H1 (cell line): ENCODE data around the gene ZNF143. TPM values are rescaled to one million over a fixed set of nuclear protein-coding genes. Genes with fewer than 3 reads are reported as not detected.
A peak's percentile ranks its signal among the peaks of the same experiment; 100 is the strongest.

Source experiments
- CTCF ChIA-PET: fragments of 300-600 bp; sonication (Branson Sonifier 250); formaldehyde crosslinking; loops from one replicate; lab custom pipeline; 2021; ENCODE audit not compliant: partially characterized antibody; lab: Charles Lee
- POLR2A ChIA-PET: fragments of 300-600 bp; sonication (Branson Sonifier 250); formaldehyde crosslinking; loops from one replicate; lab custom pipeline; 2021; ENCODE audit warnings: inconsistent platforms; ENCODE audit not compliant: partially characterized antibody; lab: Charles Lee
- DNase-seq, 2 experiments: peaks; one replicate each; pipeline versions ENCODE4 v3.0.0 to v3.0.0-alpha.2; 2010 to 2022; ENCODE audit warnings: low spot score in 2 of 2, low read depth in 1 of 2, mixed read lengths in 1 of 2
- FAIRE-seq: peaks from 2 replicates; lab custom pipeline; 2011; peaks lifted over from hg19 to GRCh38; lab: Jason Lieb, UNC
- H2AFZ ChIP-seq: 2 replicates; pipeline ENCODE4 v1.8.1; 2012; ENCODE audit warnings: low read length, inconsistent platforms
- H2AK5ac ChIP-seq: 2 replicates; pipeline ENCODE4 v1.6.1; 2013; ENCODE audit warnings: low read depth, low read length
- H2BK120ac ChIP-seq: replicated peaks from 2 replicates; pipeline ENCODE3; 2013; ENCODE audit warnings: low read depth, low read length, inconsistent platforms
- H2BK12ac ChIP-seq: 2 replicates; pipeline ENCODE4 v1.6.1; 2013; ENCODE audit warnings: low read depth, low read length
- H2BK15ac ChIP-seq: 2 replicates; pipeline ENCODE4 v1.6.1; 2013; ENCODE audit warnings: low read length
- H2BK20ac ChIP-seq: 2 replicates; pipeline ENCODE4 v1.6.1; 2013; ENCODE audit warnings: low read length
- H2BK5ac ChIP-seq: 2 replicates; pipeline ENCODE4 v1.6.1; 2013; ENCODE audit warnings: low read depth, low read length
- H3K14ac ChIP-seq: 2 replicates; pipeline ENCODE4 v1.6.1; 2013; ENCODE audit warnings: inconsistent platforms; ENCODE audit not compliant: insufficient read length
- H3K18ac ChIP-seq: 2 replicates; pipeline ENCODE4 v1.6.1; 2013; ENCODE audit warnings: low read length; ENCODE audit errors: extremely low read depth
- H3K23ac ChIP-seq: 2 replicates; pipeline ENCODE4 v1.6.1; 2013; ENCODE audit warnings: inconsistent platforms; ENCODE audit not compliant: insufficient read length
- H3K23me2 ChIP-seq: 2 replicates; pipeline ENCODE4 v1.6.1; 2013; ENCODE audit warnings: low read depth, low read length
- H3K27ac ChIP-seq: 2 replicates; pipeline ENCODE4 v1.6.1; 2011; ENCODE audit warnings: low read depth, low read length, inconsistent platforms
- H3K27me3 ChIP-seq, 4 experiments: replicated peaks in 1 of 4; 1 replicate in 1 of 4; 2 replicates in 3 of 4; pipeline versions ENCODE4 v1.6.1 to v1.8.1; 2011 to 2013; ENCODE audit warnings: low read length in 3 of 4, mild to moderate bottlenecking in 3 of 4, inconsistent platforms in 2 of 4, mixed read lengths in 2 of 4, moderate library complexity in 1 of 4; ENCODE audit not compliant: control insufficient read depth in 3 of 4, insufficient read depth in 3 of 4; ENCODE audit errors: extremely low read depth in 1 of 4
- H3K36me3 ChIP-seq, 4 experiments: 2 replicates each; pipeline versions ENCODE4 v1.6.1 to v1.8.1; 2011 to 2013; ENCODE audit warnings: mild to moderate bottlenecking in 4 of 4, low read length in 3 of 4, moderate library complexity in 2 of 4, control low read depth in 1 of 4, inconsistent platforms in 1 of 4; ENCODE audit not compliant: insufficient read depth in 4 of 4, control insufficient read depth in 2 of 4
- H3K4ac ChIP-seq: replicated peaks from 2 replicates; pipeline ENCODE3; 2013; ENCODE audit warnings: low read length, low read depth, mixed read lengths, inconsistent platforms; ENCODE audit not compliant: insufficient read length
- H3K4me1 ChIP-seq, 4 experiments: replicated peaks in 1 of 4; 1 replicate in 1 of 4; 2 replicates in 3 of 4; pipeline versions ENCODE4 v1.6.1 to v1.8.1; 2011 to 2013; ENCODE audit warnings: low read length in 3 of 4, inconsistent platforms in 2 of 4, mixed read lengths in 1 of 4; ENCODE audit not compliant: insufficient read depth in 4 of 4, control insufficient read depth in 3 of 4
- H3K4me2 ChIP-seq, 2 experiments: 2 replicates each; pipeline versions ENCODE4 v1.6.1 to v1.8.1; 2011 to 2013; ENCODE audit warnings: low read depth in 2 of 2, low read length in 2 of 2, control low read depth in 1 of 2, inconsistent platforms in 1 of 2, mild to moderate bottlenecking in 1 of 2; ENCODE audit not compliant: insufficient read depth in 1 of 2
- H3K4me3 ChIP-seq, 4 experiments: fragments of 200-600, 300-600 bp in 1 of 4; sonication (generic), shearing (Covaris generic), sonication (Bioruptor Twin) in 1 of 4; 2 replicates each; pipeline versions ENCODE4 v1.5.1 to v1.8.1; 2011 to 2016; ENCODE audit warnings: low read length in 4 of 4, low read depth in 3 of 4, control low read depth in 2 of 4, inconsistent platforms in 2 of 4, mild to moderate bottlenecking in 2 of 4, mixed read lengths in 1 of 4, moderate library complexity in 1 of 4; ENCODE audit not compliant: insufficient read depth in 2 of 4; ENCODE audit errors: extremely low read depth in 1 of 4
- H3K56ac ChIP-seq: replicated peaks from 2 replicates; pipeline ENCODE3; 2013; ENCODE audit warnings: low read depth, mild to moderate bottlenecking, mixed read lengths, low read length, inconsistent platforms; ENCODE audit not compliant: insufficient read length
- H3K79me1 ChIP-seq: 2 replicates; pipeline ENCODE4 v1.6.1; 2013; ENCODE audit warnings: low read depth, low read length, control low read depth
- H3K79me2 ChIP-seq, 2 experiments: 2 replicates each; pipeline versions ENCODE4 v1.6.1 to v1.8.1; 2012 to 2013; ENCODE audit warnings: low read length in 2 of 2, mild to moderate bottlenecking in 2 of 2, inconsistent platforms in 1 of 2; ENCODE audit not compliant: insufficient read depth in 2 of 2, control insufficient read depth in 1 of 2
- H3K9ac ChIP-seq, 4 experiments: replicated peaks in 1 of 4; 1 replicate in 1 of 4; 2 replicates in 3 of 4; pipeline versions ENCODE4 v1.6.1 to v1.8.1; 2011 to 2013; ENCODE audit warnings: low read depth in 3 of 4, low read length in 3 of 4, control low read depth in 2 of 4, mild to moderate bottlenecking in 2 of 4, moderate library complexity in 2 of 4, inconsistent platforms in 1 of 4; ENCODE audit errors: extremely low read depth in 1 of 4
- H3K9me3 ChIP-seq, 2 experiments: 2 replicates each; pipeline versions ENCODE4 v1.6.1 to v1.8.1; 2012 to 2013; ENCODE audit warnings: mild to moderate bottlenecking in 2 of 2, moderate library complexity in 2 of 2, control low read depth in 1 of 2, inconsistent platforms in 1 of 2, low read depth in 1 of 2, low read length in 1 of 2, mixed read lengths in 1 of 2; ENCODE audit not compliant: insufficient read depth in 2 of 2
- H4K20me1 ChIP-seq, 2 experiments: replicated peaks in 1 of 2; 2 replicates each; pipeline versions ENCODE3 to v1.8.1; 2011 to 2013; ENCODE audit warnings: inconsistent platforms in 2 of 2, low read length in 2 of 2, mild to moderate bottlenecking in 1 of 2; ENCODE audit not compliant: insufficient read depth in 2 of 2, control insufficient read depth in 1 of 2
- H4K5ac ChIP-seq: 2 replicates; pipeline ENCODE4 v1.6.1; 2013; ENCODE audit warnings: low read length, low read depth, mixed read lengths, inconsistent platforms; ENCODE audit not compliant: insufficient read length
- H4K8ac ChIP-seq: 2 replicates; pipeline ENCODE4 v1.8.0; 2013; ENCODE audit warnings: mild to moderate bottlenecking, moderate library complexity, low read length, inconsistent platforms; ENCODE audit not compliant: insufficient read depth; ENCODE audit errors: extremely low read depth
- H4K91ac ChIP-seq: replicated peaks from 2 replicates; pipeline ENCODE3; 2013; ENCODE audit warnings: low read length, mixed read lengths, inconsistent platforms; ENCODE audit not compliant: insufficient read length
- BACH1 ChIP-seq: IDR thresholded peaks from 2 replicates; pipeline ENCODE4 v1.6.1; 2012; ENCODE audit warnings: low read length, improper control_type of control experiment
- CHD2 ChIP-seq: IDR thresholded peaks from 2 replicates; pipeline ENCODE4 v1.6.1; 2012; ENCODE audit warnings: low read length, improper control_type of control experiment
- CREB1 ChIP-seq: IDR thresholded peaks from 2 replicates; pipeline ENCODE4 v1.6.1; 2012; ENCODE audit warnings: inconsistent platforms
- CTBP2 ChIP-seq: IDR thresholded peaks from 2 replicates; pipeline ENCODE4 v1.7.0; 2011; ENCODE audit warnings: borderline replicate concordance, mild to moderate bottlenecking, moderate library complexity, mixed read lengths, low read length; ENCODE audit not compliant: insufficient read depth, insufficient read length
- FOSL1 ChIP-seq: IDR thresholded peaks from 2 replicates; pipeline ENCODE4 v1.6.1; 2011; ENCODE audit warnings: mild to moderate bottlenecking, low read depth, low read length, moderate library complexity; ENCODE audit not compliant: insufficient read depth
- GABPA ChIP-seq: IDR thresholded peaks from 2 replicates; pipeline ENCODE4 v1.6.1; 2011; ENCODE audit warnings: mild to moderate bottlenecking, low read length, moderate library complexity, borderline replicate concordance; ENCODE audit not compliant: insufficient read depth
- HDAC2 ChIP-seq, 2 experiments: fragments of 300-600 bp in 1 of 2; sonication (generic) in 1 of 2; IDR thresholded peaks; 2 replicates each; pipeline ENCODE4 v1.6.1; 2011 to 2012; ENCODE audit warnings: low read depth in 2 of 2, low read length in 2 of 2, mild to moderate bottlenecking in 2 of 2, moderate library complexity in 2 of 2, borderline replicate concordance in 1 of 2, inconsistent platforms in 1 of 2
- NANOG ChIP-seq: IDR thresholded peaks from 2 replicates; pipeline ENCODE4 v1.6.1; 2011; ENCODE audit warnings: low read length, low read depth, mild to moderate bottlenecking, inconsistent platforms; ENCODE audit not compliant: insufficient read depth, poor library complexity, severe bottlenecking
- SIN3A ChIP-seq, 2 experiments: IDR thresholded peaks in 1 of 2; conservative IDR thresholded peaks in 1 of 2; 2 replicates each; pipeline ENCODE4 v1.6.1; 2011 to 2012; ENCODE audit warnings: low read length in 2 of 2, improper control_type of control experiment in 1 of 2, low read depth in 1 of 2, mild to moderate bottlenecking in 1 of 2
- SIX5 ChIP-seq: IDR thresholded peaks from 2 replicates; pipeline ENCODE4 v1.6.1; 2011; ENCODE audit warnings: mild to moderate bottlenecking, low read depth, low read length
- TAF1 ChIP-seq: IDR thresholded peaks from 2 replicates; pipeline ENCODE4 v1.6.1; 2011; ENCODE audit warnings: mild to moderate bottlenecking, low read depth, low read length
- TCF12 ChIP-seq: IDR thresholded peaks from 2 replicates; pipeline ENCODE4 v1.6.1; 2011; ENCODE audit warnings: low read depth, mild to moderate bottlenecking, low read length
- TEAD4 ChIP-seq: IDR thresholded peaks from 2 replicates; pipeline ENCODE4 v1.6.1; 2012; ENCODE audit warnings: low read depth, low read length, inconsistent platforms, mixed read lengths
- WGBS, 2 experiments: shearing (Covaris generic) in 1 of 2; methylation state at CpG; one replicate each; pipeline versions ENCODE4 v1.1.6 to v1.1.7; 2013 to 2015; ENCODE audit warnings: low lambda C conversion rate in 2 of 2, mixed read lengths in 2 of 2, inconsistent platforms in 1 of 2, low coverage in 1 of 2, missing lambda C conversion rate in 1 of 2; ENCODE audit not compliant: insufficient replicate concordance in 2 of 2, insufficient coverage in 1 of 2, insufficient read length in 1 of 2; ENCODE audit errors: extremely low coverage in 1 of 2, missing lambda C conversion rate in 1 of 2; 5-methylcytosine and 5-hydroxymethylcytosine counted together
- polyA plus RNA-seq, 7 experiments: library from polyadenylated mRNA; depleted of rRNA in 3 of 7; stranded (reverse) in 5 of 7; unstranded in 2 of 7; fragments of >200 nt in 5 of 7; fragments of 200-250 nt in 2 of 7; gene quantifications; 1 replicate in 5 of 7; 2 replicates in 1 of 7; 4 replicates in 1 of 7; pipeline versions ENCODE4 v1.2.1 to v1.2.3, GENCODE V29; 2011 to 2013; ENCODE audit warnings: missing spikeins in 2 of 7, mixed read lengths in 2 of 7
- total RNA-seq: library from RNA; stranded (reverse); fragmentation: NEBNext Ultra II Directional; extraction: Animal tissue kit (Norgen Biotek cat#: 25700); gene quantifications from 2 replicates; pipeline ENCODE4 v1.2.1, GENCODE V29; 2021
- TF ChIP-seq, protein P1 (sequence below): IDR thresholded peaks from 2 replicates; pipeline ENCODE4 v1.6.1; 2011; ENCODE audit warnings: low read depth, mild to moderate bottlenecking, low read length; ENCODE audit not compliant: insufficient read depth

ZNF143 gene
- total and polyA plus RNA-seq, 2 of the 8 experiments (the other 6 are each of a cell fraction or from before 2014, with no cell fraction given) = 43.0 to 69.2 TPM

DNA sequence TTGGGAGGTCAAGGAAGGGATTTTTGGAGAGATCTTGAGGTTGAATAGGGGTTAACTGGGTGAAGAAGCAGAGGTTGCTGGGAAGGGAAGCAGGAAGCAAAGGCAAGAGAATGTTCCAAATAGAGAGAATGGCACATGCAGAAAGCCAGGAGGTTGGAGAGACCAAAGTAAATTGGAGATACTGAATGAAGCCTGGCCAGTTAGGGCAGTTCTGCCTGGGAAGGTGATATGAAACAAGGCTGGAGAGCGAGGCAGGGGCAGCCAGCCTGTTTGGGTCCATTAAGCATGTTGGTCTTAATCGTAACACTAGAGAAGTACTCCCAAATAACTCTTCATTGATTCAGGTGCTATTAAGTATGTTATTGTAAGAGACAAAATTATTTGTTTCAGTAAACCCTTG lies 48.2 kb downstream of the ZNF143 start:
- Histone ChIP-seq H2BK120ac (no peak overlapping the region), H4K5ac (no peak overlapping the region), H2AFZ (no peak overlapping the region), H3K4ac (no peak overlapping the region), H3K27ac (no peak overlapping the region), H3K27me3 (no peaks in the 10 kb centered on the region), H2AK5ac (no peak overlapping the region), H2BK20ac (no peak overlapping the region), H3K14ac (no peak overlapping the region), H4K91ac (peak overlapping the region; percentile 5), H2BK5ac (no peak overlapping the region), H3K56ac (no peak overlapping the region), H3K79me2 (no peaks in the 10 kb centered on the region), H3K4me2 (no peak overlapping the region), H3K18ac (no peak overlapping the region), H2BK15ac (no peak overlapping the region), H4K8ac (no peak overlapping the region), H3K79me1 (no peaks in the 10 kb centered on the region), H4K20me1 (no peaks in the 10 kb centered on the region), H3K36me3 (peaks cover 8 to 33% (median 19%) of the 10 kb centered on the region in 4 experiments), H3K4me3 (no peak overlapping the region), H2BK12ac (no peak overlapping the region), H3K9ac (no peak overlapping the region), H3K23ac (no peak overlapping the region), H3K23me2 (no peaks in the 10 kb centered on the region), H3K4me1 (peaks cover 0 to 6% (median 3%) of the 10 kb centered on the region in 4 experiments; a peak in 5 of 7 replicates), H3K9me3 (no peaks in the 10 kb centered on the region)
- POLR2A ChIA-PET = no interaction called here
- DNase-seq (no peak), FAIRE-seq (no peak)
- WGBS, 2 experiments = 92% methylated on average over 2 of the region's 2 CpGs; no CpG with 5 or more reads in 1 of the 2 experiments
- CTCF ChIA-PET = no interaction called here
- TF ChIP-seq, protein P1, sequence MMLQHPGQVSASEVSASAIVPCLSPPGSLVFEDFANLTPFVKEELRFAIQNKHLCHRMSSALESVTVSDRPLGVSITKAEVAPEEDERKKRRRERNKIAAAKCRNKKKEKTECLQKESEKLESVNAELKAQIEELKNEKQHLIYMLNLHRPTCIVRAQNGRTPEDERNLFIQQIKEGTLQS = no peak
- no peak for TF ChIP-seq FOSL1
- TF ChIP-seq SIX5 = no peak
- TF ChIP-seq GABPA = no peak
- no peak for TF ChIP-seq TCF12
- no peak for TF ChIP-seq TAF1
- no peak for TF ChIP-seq SIN3A (conservative IDR thresholded peaks at IDR 0.05 in 1 of 2, IDR thresholded peaks at IDR 0.05 in 1 of 2; ENCODE audit: low read depth in 1 of 2, low read length in 2 of 2)
- no peak for TF ChIP-seq HDAC2 (IDR thresholded peaks at IDR 0.05; ENCODE audit: borderline replicate concordance in 1 of 2, low read depth in 2 of 2, low read length in 2 of 2)
- no peak for TF ChIP-seq BACH1
- TF ChIP-seq TEAD4 = no peak
- no peak for TF ChIP-seq CTBP2
- TF ChIP-seq CHD2 = no peak
- TF ChIP-seq NANOG = no peak
- no peak for TF ChIP-seq CREB1
